AG04450 (cell line): ENCODE results near the gene ATM. TPM values are rescaled to one million over a fixed set of nuclear protein-coding genes. Genes with fewer than 3 reads are reported as not detected.

Experiments used
- CTCF ChIA-PET: fragments of 300-600, 350-600 bp; formaldehyde crosslinking; extraction: SDS; loops from one replicate; lab custom pipeline; 2022; ENCODE audit warnings: antibody characterized with exemption, inconsistent platforms; lab: Charles Lee
- POLR2A ChIA-PET: fragments of 350-600 bp; formaldehyde crosslinking; extraction: SDS; loops from one replicate; lab custom pipeline; 2021; ENCODE audit warnings: antibody characterized with exemption, inconsistent platforms; lab: Yijun Ruan, JAX
- DNase-seq: peaks from one replicate; pipeline ENCODE4 v3.0.0-alpha.2; 2011; ENCODE audit warnings: low read depth, low spot score
- H3K27ac ChIP-seq: one replicate; pipeline ENCODE4 v1.5.1; 2012; ENCODE audit warnings: low read depth, low read length, control low read depth
- H3K27me3 ChIP-seq: one replicate; pipeline ENCODE4 v1.6.0; 2012; ENCODE audit warnings: low read length; ENCODE audit not compliant: control insufficient read depth, insufficient read depth
- H3K4me3 ChIP-seq: 2 replicates; pipeline ENCODE4 v1.5.1; 2011; ENCODE audit warnings: mild to moderate bottlenecking, low read depth, low read length, control low read depth
- H3K9me3 ChIP-seq: 2 replicates; pipeline ENCODE4 v1.5.1; 2012; ENCODE audit warnings: low read length; ENCODE audit not compliant: control insufficient read depth, insufficient read depth
- CTCF ChIP-seq: IDR thresholded peaks from 2 replicates; pipeline ENCODE4 v1.5.1; 2011; ENCODE audit warnings: low read depth, low read length, control low read depth, inconsistent platforms
- polyA plus RNA-seq: library from polyadenylated mRNA; depleted of rRNA; stranded (reverse); fragments of >200 nt; gene quantifications from 2 replicates; pipeline ENCODE4 v1.2.3, GENCODE V29; 2011

The ATM gene
- polyA plus RNA-seq, 1 experiment: 53.2 TPM

DNA sequence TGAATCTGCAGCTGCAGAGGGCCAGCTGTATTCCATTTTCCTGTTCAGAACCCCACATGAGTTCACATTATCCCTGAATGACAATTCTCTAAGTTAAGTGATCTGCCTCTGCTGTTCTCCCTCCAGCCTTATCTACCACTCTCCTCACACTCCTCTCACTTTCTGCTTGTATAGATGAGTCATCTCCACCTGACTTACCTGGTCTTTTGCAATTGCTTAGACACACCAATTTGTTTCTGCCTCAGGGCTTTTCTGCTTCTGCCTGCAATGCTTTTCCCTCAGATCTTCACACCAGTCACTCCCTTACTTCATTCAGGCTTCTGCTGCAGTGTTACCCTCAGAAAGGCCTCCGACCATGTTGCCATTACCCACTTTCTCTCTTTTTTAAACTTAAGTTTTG, 118.1 kb downstream of the ATM start:
- H3K9me3 ChIP-seq: no peaks in the 10 kb centered on the region
- ChIA-PET POLR2A (interaction anchor here (0.6 kb wide), 1 partner anchor 115 kb away, joined by 6 read pairs; no protein-coding TSS in a partner anchor), CTCF (interaction anchor here (0.6 kb wide), 1 partner anchor 24 kb away, joined by 5 read pairs; no protein-coding TSS in a partner anchor)
- H3K4me3 ChIP-seq: no peak overlapping the region
- H3K27me3 ChIP-seq: no peaks in the 10 kb centered on the region
- DNase-seq: no peak
- TF ChIP-seq CTCF: no peak
- H3K27ac ChIP-seq: no peak overlapping the region

GRCh38 chr11:108341654-108342053, 118.8 kb downstream of the ATM start:
- H3K27ac ChIP-seq: no peak overlapping the region
- CTCF ChIA-PET: interaction anchor here (0.6 to 1.4 kb wide), 2 partner anchors 23 to 307 kb away, joined by 5 to 6 read pairs; no protein-coding TSS in a partner anchor
- no peaks in the 10 kb centered on the region for H3K27me3 ChIP-seq
- POLR2A ChIA-PET: no interaction called here
- H3K9me3 ChIP-seq: no peaks in the 10 kb centered on the region
- DNase-seq: no peak
- TF ChIP-seq CTCF: no peak
- H3K4me3 ChIP-seq: no peak overlapping the region

DNA sequence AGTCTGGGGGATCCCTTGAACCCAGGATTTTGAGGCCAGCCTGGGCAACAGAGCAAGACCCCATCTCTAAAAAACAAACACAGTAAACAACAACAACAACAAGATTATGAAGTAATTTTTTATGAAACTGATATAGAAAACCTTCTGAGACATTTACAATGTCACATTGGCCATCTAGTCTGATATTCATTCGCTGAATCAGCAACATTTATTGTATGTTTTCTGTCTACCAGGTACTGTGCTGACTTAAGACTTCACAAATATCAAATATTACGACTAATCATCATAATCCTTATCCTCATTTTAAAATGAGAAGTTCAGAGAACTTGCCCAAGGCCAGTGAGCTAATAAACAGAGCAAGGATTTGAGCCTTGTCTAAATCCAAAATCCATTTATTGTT, 120.8 kb downstream of the ATM start:
- Histone ChIP-seq H3K4me3 (no peak overlapping the region), H3K27ac (no peak overlapping the region), H3K9me3 (no peaks in the 10 kb centered on the region), H3K27me3 (no peaks in the 10 kb centered on the region)
- POLR2A ChIA-PET: no interaction called here
- CTCF ChIA-PET: no interaction called here
- no peak for DNase-seq
- TF ChIP-seq CTCF: no peak

DNA sequence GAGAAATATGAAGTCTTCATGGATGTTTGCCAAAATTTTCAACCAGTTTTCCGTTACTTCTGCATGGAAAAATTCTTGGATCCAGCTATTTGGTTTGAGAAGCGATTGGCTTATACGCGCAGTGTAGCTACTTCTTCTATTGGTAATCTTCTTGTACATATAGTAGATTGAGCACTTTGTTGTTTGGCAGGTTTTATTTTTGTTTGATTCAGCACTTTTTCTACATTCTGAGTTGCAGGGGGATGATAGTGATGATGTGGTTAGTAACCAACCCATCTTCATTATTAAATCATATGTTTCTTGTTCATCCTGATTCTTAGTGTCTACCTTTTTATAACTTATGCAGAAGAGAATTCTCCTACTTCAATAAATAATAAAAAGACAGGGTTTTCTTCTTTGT, 122.9 kb downstream of the ATM start:
- H3K9me3 ChIP-seq: no peaks in the 10 kb centered on the region
- H3K4me3 ChIP-seq: no peak overlapping the region
- H3K27me3 ChIP-seq: no peaks in the 10 kb centered on the region
- H3K27ac ChIP-seq: no peak overlapping the region
- CTCF ChIA-PET: interaction anchor here (0.6 kb wide), 1 partner anchor 272 kb away, joined by 3 read pairs; no protein-coding TSS in a partner anchor
- TF ChIP-seq CTCF: no peak
- POLR2A ChIA-PET: no interaction called here
- DNase-seq: no peak

DNA sequence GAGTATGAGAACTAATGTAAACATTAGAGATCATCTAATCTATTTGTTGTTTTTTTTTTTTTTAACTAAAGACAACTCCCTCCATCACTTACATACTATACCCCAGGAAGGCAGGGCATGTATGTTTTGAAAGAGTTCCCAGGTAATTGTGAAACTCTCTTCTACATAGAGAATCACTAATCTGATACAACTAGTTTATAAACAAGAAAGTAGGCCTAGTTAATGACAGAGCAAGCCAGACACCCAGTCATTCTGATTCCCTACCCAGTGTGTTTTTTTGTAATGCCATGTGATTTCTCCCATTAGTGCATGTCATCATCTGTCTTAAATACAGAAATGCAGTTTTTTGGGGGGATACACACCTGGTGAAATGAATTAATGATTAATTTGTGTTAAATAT, 123.6 kb downstream of the ATM start:
- H3K9me3 ChIP-seq: no peaks in the 10 kb centered on the region
- H3K4me3 ChIP-seq: no peak overlapping the region
- no peak for DNase-seq
- H3K27ac ChIP-seq: no peak overlapping the region
- H3K27me3 ChIP-seq: no peaks in the 10 kb centered on the region
- ChIA-PET POLR2A (no interaction called here), CTCF (no interaction called here)
- no peak for TF ChIP-seq CTCF
